GM12878 (cell line): Measurements from ENCODE around the gene FLRT1. TPM values are rescaled to one million over a fixed set of nuclear protein-coding genes. Genes with fewer than 3 reads are reported as not detected.

Source experiments
- ATAC-seq: fragments of 200-7000 bp; cut with Tn5 transposase; 3 replicates; pipeline ENCODE4 v1.9.1; 2020; ENCODE audit warnings: mild to moderate bottlenecking, moderate library complexity
- BruUV-seq: library from RNA; stranded (reverse); fragments of 400-500 nt; replicated peaks from 2 replicates; lab custom pipeline; 2021; lab: Mats Ljungman, UMichigan
- CTCF ChIA-PET: fragments of 300-600 bp; sonication (Branson Sonifier 250); formaldehyde crosslinking; extraction: SDS; loops from one replicate; lab custom pipeline; 2021; ENCODE audit warnings: inconsistent platforms; lab: Yijun Ruan, JAX
- POLR2A ChIA-PET: fragments of 350-600 bp; formaldehyde crosslinking; extraction: SDS; loops from one replicate; lab custom pipeline; 2021; ENCODE audit warnings: inconsistent platforms; lab: Charles Lee
- RAD21 ChIA-PET: fragments of 300-600 bp; sonication (Branson Sonifier 250); formaldehyde crosslinking; loops from one replicate; lab custom pipeline; 2023; ENCODE audit warnings: antibody characterized with exemption; ENCODE audit not compliant: unreplicated experiment; lab: Charles Lee
- SMC1A ChIA-PET: fragments of 300-600 bp; sonication (Branson Sonifier 250); formaldehyde crosslinking; loops from one replicate; lab custom pipeline; 2023; ENCODE audit not compliant: unreplicated experiment, uncharacterized antibody; lab: Charles Lee
- DNase-seq: peaks from one replicate; pipeline ENCODE4 v3.0.0-alpha.2; 2011; ENCODE audit warnings: low read depth, low spot score
- FAIRE-seq: peaks from 3 replicates; lab custom pipeline; 2011; peaks lifted over from hg19 to GRCh38; lab: Jason Lieb, UNC
- H2AFZ ChIP-seq: 2 replicates; pipeline ENCODE4 v1.6.0; 2011; ENCODE audit warnings: low read depth, low read length, control low read depth; ENCODE audit not compliant: control insufficient read depth
- H3K27ac ChIP-seq: 2 replicates; pipeline ENCODE4 v1.5.1; 2011; ENCODE audit warnings: control low read depth; ENCODE audit not compliant: control insufficient read depth, insufficient read depth
- H3K27me3 ChIP-seq, 2 experiments: replicated peaks in 1 of 2; 2 replicates each; pipeline versions ENCODE4 v1.6.0 to v1.6.1; 2011; ENCODE audit warnings: low read length in 1 of 2; ENCODE audit not compliant: control insufficient read depth in 2 of 2, insufficient read depth in 2 of 2
- H3K36me3 ChIP-seq, 2 experiments: 2 replicates each; pipeline ENCODE4 v1.5.1; 2011; ENCODE audit warnings: low read length in 1 of 2; ENCODE audit not compliant: control insufficient read depth in 2 of 2, insufficient read depth in 2 of 2
- H3K4me1 ChIP-seq: 2 replicates; pipeline ENCODE4 v1.6.1; 2011; ENCODE audit warnings: mild to moderate bottlenecking, low read length, moderate library complexity, mixed read lengths; ENCODE audit not compliant: control insufficient read depth, insufficient read depth
- H3K4me2 ChIP-seq: 2 replicates; pipeline ENCODE4 v1.6.0; 2011; ENCODE audit warnings: control low read depth; ENCODE audit not compliant: control insufficient read depth, insufficient read depth
- H3K4me3 ChIP-seq: fragments of 200-600 bp; sonication (generic); 2 replicates; pipeline ENCODE4 v1.5.1; 2016
- H3K79me2 ChIP-seq: 2 replicates; pipeline ENCODE4 v1.6.0; 2011; ENCODE audit warnings: low read length; ENCODE audit not compliant: control insufficient read depth, insufficient read depth
- H3K9ac ChIP-seq: 2 replicates; pipeline ENCODE4 v1.8.0; 2011; ENCODE audit warnings: low read length, control low read depth, mixed read lengths; ENCODE audit not compliant: control insufficient read depth, insufficient read depth
- H3K9me3 ChIP-seq: replicated peaks from 3 replicates; pipeline ENCODE4 v1.5.1; 2011; ENCODE audit warnings: mild to moderate bottlenecking, low read length; ENCODE audit not compliant: control insufficient read depth, insufficient read depth
- H4K20me1 ChIP-seq: 2 replicates; pipeline ENCODE4 v1.6.0; 2011; ENCODE audit not compliant: control insufficient read depth, insufficient read depth
- ATF7 ChIP-seq: fragments of 450-650 bp; IDR thresholded peaks from 2 replicates; pipeline ENCODE4 v1.6.1; 2016; ENCODE audit warnings: low read depth, mild to moderate bottlenecking
- CREM ChIP-seq: IDR thresholded peaks from 2 replicates; pipeline ENCODE4 v1.6.1; 2014; ENCODE audit warnings: antibody characterized with exemption, low read depth
- NBN ChIP-seq: fragments of 450-650 bp; IDR thresholded peaks from 2 replicates; pipeline ENCODE4 v1.6.1; 2016
- NFYB ChIP-seq: IDR thresholded peaks from 2 replicates; pipeline ENCODE4 v1.6.1; 2011; ENCODE audit warnings: low read depth, mild to moderate bottlenecking, low read length, improper control_type of control experiment, moderate library complexity; ENCODE audit not compliant: insufficient read depth
- SREBF2 ChIP-seq: IDR thresholded peaks from 2 replicates; pipeline ENCODE4 v1.6.1; 2012; ENCODE audit warnings: mild to moderate bottlenecking, low read length
- TCF3 ChIP-seq: IDR thresholded peaks from 2 replicates; pipeline ENCODE4 v1.6.1; 2012; ENCODE audit warnings: low read depth, mild to moderate bottlenecking, low read length, borderline replicate concordance; ENCODE audit not compliant: insufficient read depth
- ZNF622 ChIP-seq: fragments of 450-650 bp; IDR thresholded peaks from 2 replicates; pipeline ENCODE4 v1.6.1; 2017; ENCODE audit warnings: mild to moderate bottlenecking, inconsistent platforms
- ZSCAN29 ChIP-seq: fragments of 450-650 bp; IDR thresholded peaks from 2 replicates; pipeline ENCODE4 v1.6.1; 2017; ENCODE audit warnings: mild to moderate bottlenecking, moderate library complexity
- WGBS: methylation state at CpG from one replicate; pipeline ENCODE4 v1.1.6; 2016; ENCODE audit warnings: low lambda C conversion rate; ENCODE audit not compliant: insufficient replicate concordance, insufficient coverage; ENCODE audit errors: missing lambda C conversion rate; 5-methylcytosine and 5-hydroxymethylcytosine counted together
- in situ Hi-C: fragments of 300-500 bp; cut with MboI; formaldehyde crosslinking; loops from 9 replicates; pipeline ENCODE4 v1.14.3; 2018; ENCODE audit warnings: mixed read lengths
- intact Hi-C: fragments of 100-400 bp; cut with micrococcal nuclease; formaldehyde crosslinking; loops from one replicate; pipeline ENCODE4 v1.14.2; 2022; ENCODE audit not compliant: unreplicated experiment
- polyA plus RNA-seq, 11 experiments: library from polyadenylated mRNA; depleted of rRNA in 4 of 11; unstranded in 6 of 11; stranded (reverse) in 5 of 11; fragments of >200 nt; fragmentation: Nextera tagmentation in 4 of 11; fragmentation: Illumina TruSeq in 1 of 11; extraction: Ambion mirVana in 4 of 11; extraction: Trizol in 1 of 11; gene quantifications; 1 replicate in 1 of 11; 2 replicates in 10 of 11; pipeline versions ENCODE4 v1.2.1 to v1.2.3, GENCODE V29; 2011 to 2016; ENCODE audit warnings: inconsistent platforms in 2 of 11, missing spikeins in 2 of 11, low read depth in 1 of 11
- total RNA-seq, 4 experiments: library from RNA; depleted of rRNA in 3 of 4; stranded (reverse); fragments of >200 nt in 3 of 4; fragmentation: Illumina TruSeq in 1 of 4; extraction: Trizol in 1 of 4; gene quantifications; 2 replicates each; pipeline versions ENCODE4 v1.2.1 to v1.2.3, GENCODE V29; 2013 to 2021
- TF ChIP-seq, protein P1 (sequence below): fragments of 450-650 bp; conservative IDR thresholded peaks from 2 replicates; pipeline ENCODE4 v1.6.1; 2017; ENCODE audit warnings: mild to moderate bottlenecking, moderate library complexity
- TF ChIP-seq, protein P2 (sequence below): IDR thresholded peaks from 2 replicates; pipeline ENCODE4 v1.6.1; 2011; ENCODE audit warnings: low read depth, low read length, improper control_type of control experiment, borderline replicate concordance
- TF ChIP-seq, protein P3 (sequence below): IDR thresholded peaks from 2 replicates; pipeline ENCODE4 v1.6.1; 2011; ENCODE audit warnings: low read depth, mild to moderate bottlenecking, low read length, moderate library complexity, borderline replicate concordance; ENCODE audit errors: extremely low read depth

FLRT1 gene
- total and polyA plus RNA-seq, 10 of the 15 experiments (the other 5 are each of a cell fraction or from before 2014, with no cell fraction given) = 0.10 to 0.12 TPM; not detected in 8

DNA sequence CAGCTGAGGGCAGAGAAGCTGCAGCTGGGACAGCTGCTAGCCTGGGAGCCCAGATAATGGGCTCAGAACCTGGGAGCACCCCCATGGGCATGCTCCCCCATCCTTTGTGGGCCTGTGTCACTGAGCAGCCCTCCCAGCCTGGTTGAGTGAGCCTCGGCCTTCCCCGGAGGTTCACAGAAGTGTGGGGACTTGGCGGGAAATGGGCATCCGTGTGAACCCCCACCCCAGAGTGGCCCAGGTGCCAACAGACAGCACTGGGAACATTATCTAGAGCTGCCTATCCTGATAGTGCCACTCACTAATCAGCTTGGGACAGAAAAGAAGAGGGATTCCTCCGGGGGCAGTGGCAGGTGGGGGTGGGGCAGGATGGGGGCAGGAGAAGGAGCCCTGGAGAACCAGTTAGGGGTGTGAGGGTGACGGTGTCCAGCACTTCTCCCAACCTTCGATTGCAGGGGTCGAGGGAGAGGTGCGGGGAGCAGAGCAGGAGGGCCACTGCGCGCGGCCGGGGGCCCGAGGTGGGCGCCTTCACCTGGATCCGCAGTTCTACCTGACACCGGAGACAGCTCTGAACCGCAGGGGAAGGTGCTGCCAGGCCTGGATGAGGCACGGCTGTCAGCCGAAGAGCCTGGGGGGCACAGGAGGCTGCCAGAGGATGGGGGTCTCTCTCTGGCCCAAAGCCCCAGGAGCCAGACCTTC is 33.1 kb downstream of the FLRT1 start (continued):
- TF ChIP-seq, protein P1, sequence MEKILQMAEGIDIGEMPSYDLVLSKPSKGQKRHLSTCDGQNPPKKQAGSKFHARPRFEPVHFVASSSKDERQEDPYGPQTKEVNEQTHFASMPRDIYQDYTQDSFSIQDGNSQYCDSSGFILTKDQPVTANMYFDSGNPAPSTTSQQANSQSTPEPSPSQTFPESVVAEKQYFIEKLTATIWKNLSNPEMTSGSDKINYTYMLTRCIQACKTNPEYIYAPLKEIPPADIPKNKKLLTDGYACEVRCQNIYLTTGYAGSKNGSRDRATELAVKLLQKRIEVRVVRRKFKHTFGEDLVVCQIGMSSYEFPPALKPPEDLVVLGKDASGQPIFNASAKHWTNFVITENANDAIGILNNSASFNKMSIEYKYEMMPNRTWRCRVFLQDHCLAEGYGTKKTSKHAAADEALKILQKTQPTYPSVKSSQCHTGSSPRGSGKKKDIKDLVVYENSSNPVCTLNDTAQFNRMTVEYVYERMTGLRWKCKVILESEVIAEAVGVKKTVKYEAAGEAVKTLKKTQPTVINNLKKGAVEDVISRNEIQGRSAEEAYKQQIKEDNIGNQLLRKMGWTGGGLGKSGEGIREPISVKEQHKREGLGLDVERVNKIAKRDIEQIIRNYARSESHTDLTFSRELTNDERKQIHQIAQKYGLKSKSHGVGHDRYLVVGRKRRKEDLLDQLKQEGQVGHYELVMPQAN = no peak
- no peak for TF ChIP-seq SREBF2
- TF ChIP-seq, protein P2, sequence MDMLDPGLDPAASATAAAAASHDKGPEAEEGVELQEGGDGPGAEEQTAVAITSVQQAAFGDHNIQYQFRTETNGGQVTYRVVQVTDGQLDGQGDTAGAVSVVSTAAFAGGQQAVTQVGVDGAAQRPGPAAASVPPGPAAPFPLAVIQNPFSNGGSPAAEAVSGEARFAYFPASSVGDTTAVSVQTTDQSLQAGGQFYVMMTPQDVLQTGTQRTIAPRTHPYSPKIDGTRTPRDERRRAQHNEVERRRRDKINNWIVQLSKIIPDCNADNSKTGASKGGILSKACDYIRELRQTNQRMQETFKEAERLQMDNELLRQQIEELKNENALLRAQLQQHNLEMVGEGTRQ = no peak

DNA sequence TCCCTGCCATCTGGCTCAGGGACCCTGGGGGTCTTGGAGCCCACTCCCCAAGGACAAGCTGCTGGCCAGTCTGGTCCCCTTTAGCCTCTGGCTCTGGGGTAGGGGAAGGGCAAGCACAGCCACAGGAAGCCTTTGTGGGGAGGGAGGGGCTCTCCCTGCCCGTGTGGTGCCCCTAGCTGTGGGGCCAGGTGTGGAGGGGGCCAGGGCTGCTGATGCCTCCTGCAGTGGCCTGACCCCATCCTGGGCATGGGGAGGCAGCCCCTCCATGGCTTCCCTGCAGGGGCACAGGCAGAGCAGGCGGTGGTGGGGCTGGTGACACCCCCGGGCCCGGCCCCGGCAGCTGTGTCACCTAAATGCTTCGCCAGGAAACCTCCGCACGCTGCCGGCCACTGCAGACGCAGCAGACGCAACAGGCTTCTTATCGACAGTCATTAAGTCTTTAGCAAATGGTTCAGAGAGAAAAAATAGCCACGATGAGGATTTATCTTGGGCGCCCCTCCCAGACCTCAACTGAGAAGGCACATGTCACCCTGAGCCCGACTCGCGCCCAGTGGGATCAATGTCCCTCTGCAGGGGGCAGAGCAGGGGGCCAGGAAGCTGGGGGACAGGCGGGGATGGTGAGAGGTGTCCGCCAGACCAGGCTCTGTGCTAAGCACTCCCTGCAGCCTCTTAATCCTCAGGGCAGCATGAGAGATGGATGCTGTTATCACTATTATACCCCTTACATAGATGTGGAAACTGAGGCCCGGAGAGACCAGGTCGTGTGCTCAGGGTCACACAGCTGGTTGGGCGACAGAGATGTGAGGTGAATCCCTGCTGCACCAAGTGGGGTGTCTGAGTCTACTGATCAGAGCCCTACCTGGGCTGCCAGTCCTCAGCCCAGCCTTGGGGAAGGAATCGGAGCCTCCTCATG is 33.9 kb downstream of the FLRT1 start:
- H3K9me3 ChIP-seq = no peaks in the 10 kb centered on the region
- no peaks in the 10 kb centered on the region for H3K4me1 ChIP-seq
- ATAC-seq (no peak), DNase-seq (no peak), FAIRE-seq (no peak)
- in situ Hi-C loops = no loop called here
- 44% methylated on average over 23 of the region's 23 CpGs for WGBS
- POLR2A ChIA-PET = no interaction called here
- H3K79me2 ChIP-seq = no peaks in the 10 kb centered on the region
- no peak for TF ChIP-seq NFYB
- TF ChIP-seq ZSCAN29 = no peak
- TF ChIP-seq, protein P3, sequence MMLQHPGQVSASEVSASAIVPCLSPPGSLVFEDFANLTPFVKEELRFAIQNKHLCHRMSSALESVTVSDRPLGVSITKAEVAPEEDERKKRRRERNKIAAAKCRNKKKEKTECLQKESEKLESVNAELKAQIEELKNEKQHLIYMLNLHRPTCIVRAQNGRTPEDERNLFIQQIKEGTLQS = no peak
- TF ChIP-seq CREM = no peak
- no peak for TF ChIP-seq TCF3
- no peak for TF ChIP-seq ZNF622
- no peak for TF ChIP-seq NBN
- TF ChIP-seq ATF7 = no peak
- H3K9ac ChIP-seq = no peak overlapping the region
- CTCF ChIA-PET = no interaction called here
- no peak overlapping the region for H3K27ac ChIP-seq
- H4K20me1 ChIP-seq = no peaks in the 10 kb centered on the region
- H2AFZ ChIP-seq = no peak overlapping the region
- RAD21 ChIA-PET = no interaction called here
- H3K4me2 ChIP-seq = no peak overlapping the region
- H3K36me3 ChIP-seq = no peaks in the 10 kb centered on the region
- intact Hi-C loops = no loop called here
- SMC1A ChIA-PET = no interaction called here
- H3K27me3 ChIP-seq = no peaks in the 10 kb centered on the region; a peak in 2 of 4 replicates
- no peak overlapping the region for H3K4me3 ChIP-seq
- BruUV-seq = no TSS peak
